HEK293 (cell line): ENCODE measurements around the gene TCF12.

Experiments used
- CTCF ChIA-PET: fragments of 350-600 bp; formaldehyde crosslinking; extraction: SDS; loops from one replicate; lab custom pipeline; 2021; ENCODE audit warnings: antibody characterized with exemption; lab: Yijun Ruan, JAX
- POLR2A ChIA-PET: fragments of 300-600 bp; formaldehyde crosslinking; extraction: SDS; loops from one replicate; lab custom pipeline; 2020; ENCODE audit warnings: antibody characterized with exemption, inconsistent platforms; lab: Yijun Ruan, JAX
- H3K27ac ChIP-seq: fragments of 200-500 bp; sonication (Bioruptor generic); 2 replicates; pipeline ENCODE4 v1.5.1; 2014; ENCODE audit warnings: low read depth, low read length, control low read depth, inconsistent platforms; ENCODE audit errors: extremely low read depth
- H3K36me3 ChIP-seq, 2 experiments: fragments of 200-500 bp in 1 of 2; sonication (Bioruptor generic) in 1 of 2; 1 replicate in 1 of 2; 2 replicates in 1 of 2; pipeline ENCODE4 v1.5.1; 2014 to 2017; ENCODE audit warnings: inconsistent platforms in 2 of 2, low read length in 2 of 2; ENCODE audit not compliant: control insufficient read depth in 2 of 2, insufficient read depth in 1 of 2
- H3K4me1 ChIP-seq: fragments of 200-500 bp; sonication (Bioruptor generic); 2 replicates; pipeline ENCODE4 v1.5.1; 2014; ENCODE audit warnings: mild to moderate bottlenecking, low read length, inconsistent platforms; ENCODE audit not compliant: control insufficient read depth, insufficient read depth
- H3K4me3 ChIP-seq: 2 replicates; pipeline ENCODE4 v1.5.1; 2011; ENCODE audit warnings: low read depth, mild to moderate bottlenecking, control low read depth, low read length, moderate library complexity
- H3K9me3 ChIP-seq: fragments of 200-500 bp; sonication (Bioruptor generic); 2 replicates; pipeline ENCODE4 v1.5.1; 2014; ENCODE audit warnings: low read depth, low read length, inconsistent platforms; ENCODE audit not compliant: control insufficient read depth, insufficient read depth
- GLI4 ChIP-seq: fragments of 450-650 bp; formaldehyde crosslinking; IDR thresholded peaks from 2 replicates; pipeline ENCODE4 v1.5.1; 2016; ENCODE audit warnings: missing biosample characterization, missing genetic modification characterization
- HOXC10 ChIP-seq: sonication (generic); formaldehyde crosslinking; IDR thresholded peaks from 2 replicates; pipeline ENCODE4 v1.8.1; 2023; ENCODE audit warnings: mild to moderate bottlenecking, missing genetic modification reagents
- KLF9 ChIP-seq: fragments of 450-650 bp; formaldehyde crosslinking; IDR thresholded peaks from 2 replicates; pipeline ENCODE4 v1.5.1; 2016; ENCODE audit warnings: missing biosample characterization, missing genetic modification characterization, low read depth
- MZF1 ChIP-seq: fragments of 450-650 bp; formaldehyde crosslinking; IDR thresholded peaks from 2 replicates; pipeline ENCODE4 v1.5.1; 2017; ENCODE audit warnings: missing biosample characterization, missing genetic modification characterization, borderline replicate concordance
- OVOL3 ChIP-seq: fragments of 450-650 bp; formaldehyde crosslinking; IDR thresholded peaks from 2 replicates; pipeline ENCODE4 v1.5.1; 2016; ENCODE audit warnings: missing biosample characterization, missing genetic modification characterization
- PRDM1 ChIP-seq: fragments of 450-650 bp; formaldehyde crosslinking; IDR thresholded peaks from 2 replicates; pipeline ENCODE4; 2016; ENCODE audit warnings: missing biosample characterization, missing genetic modification characterization
- SALL2 ChIP-seq: fragments of 450-650 bp; formaldehyde crosslinking; IDR thresholded peaks from 2 replicates; pipeline ENCODE4 v1.5.0; 2017; ENCODE audit warnings: missing biosample characterization, mild to moderate bottlenecking, missing genetic modification characterization, borderline replicate concordance
- SETDB1 ChIP-seq: IDR thresholded peaks from one replicate; pipeline ENCODE4 v1.6.1; 2017; ENCODE audit warnings: mild to moderate bottlenecking, low read length, moderate library complexity, mixed read lengths; ENCODE audit not compliant: insufficient read length
- YY1 ChIP-seq: fragments of 450-650 bp; formaldehyde crosslinking; IDR thresholded peaks from 2 replicates; pipeline ENCODE4 v1.5.1; 2018; ENCODE audit warnings: missing biosample characterization, missing genetic modification characterization
- ZBTB21 ChIP-seq: fragments of 450-650 bp; formaldehyde crosslinking; IDR thresholded peaks from 2 replicates; pipeline ENCODE4 v1.5.1; 2017; ENCODE audit warnings: missing biosample characterization, missing genetic modification characterization
- ZBTB48 ChIP-seq: fragments of 450-650 bp; formaldehyde crosslinking; IDR thresholded peaks from 2 replicates; pipeline ENCODE4 v1.5.1; 2016; ENCODE audit warnings: missing biosample characterization, missing genetic modification characterization
- ZBTB7A ChIP-seq: fragments of 450-650 bp; formaldehyde crosslinking; IDR thresholded peaks from 2 replicates; pipeline ENCODE4 v1.5.1; 2016; ENCODE audit warnings: low read depth, missing biosample characterization, missing genetic modification characterization
- ZNF132 ChIP-seq: fragments of 450-650 bp; formaldehyde crosslinking; IDR thresholded peaks from 2 replicates; pipeline ENCODE4 v1.5.1; 2017; ENCODE audit warnings: missing biosample characterization, missing genetic modification characterization, borderline replicate concordance
- ZNF146 ChIP-seq: fragments of 450-650 bp; formaldehyde crosslinking; IDR thresholded peaks from 2 replicates; pipeline ENCODE4 v1.5.1; 2016; ENCODE audit warnings: missing biosample characterization, missing genetic modification characterization
- ZNF324 ChIP-seq: fragments of 450-650 bp; formaldehyde crosslinking; IDR thresholded peaks from 2 replicates; pipeline ENCODE4 v1.5.1; 2016; ENCODE audit warnings: missing biosample characterization, missing genetic modification characterization
- ZNF335 ChIP-seq: fragments of 450-650 bp; formaldehyde crosslinking; conservative IDR thresholded peaks from 2 replicates; pipeline ENCODE4 v1.5.1; 2016; ENCODE audit warnings: missing biosample characterization, missing genetic modification characterization
- ZNF366 ChIP-seq: fragments of 450-650 bp; formaldehyde crosslinking; conservative IDR thresholded peaks from 2 replicates; pipeline ENCODE4 v1.5.1; 2016; ENCODE audit warnings: missing biosample characterization, missing genetic modification characterization
- ZNF585B ChIP-seq: fragments of 450-650 bp; formaldehyde crosslinking; IDR thresholded peaks from 2 replicates; pipeline ENCODE4 v1.5.1; 2016; ENCODE audit warnings: missing biosample characterization, missing genetic modification characterization
- ZNF654 ChIP-seq: fragments of 450-650 bp; formaldehyde crosslinking; IDR thresholded peaks from 2 replicates; pipeline ENCODE4 v1.5.1; 2016; ENCODE audit warnings: low read depth, missing biosample characterization, missing genetic modification characterization
- ZNF660 ChIP-seq: fragments of 450-650 bp; IDR thresholded peaks from 2 replicates; pipeline ENCODE4 v1.5.1; 2018; ENCODE audit warnings: missing biosample characterization, mild to moderate bottlenecking, missing genetic modification characterization
- ZNF677 ChIP-seq: fragments of 450-650 bp; IDR thresholded peaks from 2 replicates; pipeline ENCODE4 v1.5.0; 2018; ENCODE audit warnings: missing biosample characterization, mild to moderate bottlenecking, missing genetic modification characterization, moderate library complexity
- ZNF791 ChIP-seq: fragments of 450-650 bp; formaldehyde crosslinking; IDR thresholded peaks from 2 replicates; pipeline ENCODE4 v1.5.1; 2016; ENCODE audit warnings: missing biosample characterization, missing genetic modification characterization
- ZNF843 ChIP-seq: fragments of 450-650 bp; formaldehyde crosslinking; IDR thresholded peaks from 2 replicates; pipeline ENCODE4 v1.5.1; 2016; ENCODE audit warnings: missing biosample characterization, missing genetic modification characterization
- TF ChIP-seq, protein P1 (sequence below): fragments of 450-650 bp; formaldehyde crosslinking; IDR thresholded peaks from 2 replicates; pipeline ENCODE4 v1.5.0; 2017; ENCODE audit warnings: missing biosample characterization, missing genetic modification characterization, borderline replicate concordance
- TF ChIP-seq, protein P2 (sequence below): fragments of 450-650 bp; IDR thresholded peaks from 2 replicates; pipeline ENCODE4 v1.5.1; 2018; ENCODE audit warnings: missing biosample characterization, mild to moderate bottlenecking, missing genetic modification characterization
- TF ChIP-seq, protein P3 (sequence below): fragments of 450-650 bp; formaldehyde crosslinking; IDR thresholded peaks from 2 replicates; pipeline ENCODE4 v1.5.1; 2016; ENCODE audit warnings: missing biosample characterization, missing genetic modification characterization
- TF ChIP-seq, protein P4 (sequence below): fragments of 450-650 bp; formaldehyde crosslinking; IDR thresholded peaks from 2 replicates; pipeline ENCODE4 v1.5.1; 2016; ENCODE audit warnings: missing biosample characterization, missing genetic modification characterization, low read depth
- TF ChIP-seq, protein P5 (sequence below): fragments of 450-650 bp; formaldehyde crosslinking; IDR thresholded peaks from 2 replicates; pipeline ENCODE4 v1.5.1; 2016; ENCODE audit warnings: missing biosample characterization, missing genetic modification characterization
- TF ChIP-seq, protein P6 (sequence below): fragments of 450-650 bp; formaldehyde crosslinking; IDR thresholded peaks from 2 replicates; pipeline ENCODE4 v1.5.1; 2016; ENCODE audit warnings: missing biosample characterization, missing genetic modification characterization

Gene TCF12

DNA sequence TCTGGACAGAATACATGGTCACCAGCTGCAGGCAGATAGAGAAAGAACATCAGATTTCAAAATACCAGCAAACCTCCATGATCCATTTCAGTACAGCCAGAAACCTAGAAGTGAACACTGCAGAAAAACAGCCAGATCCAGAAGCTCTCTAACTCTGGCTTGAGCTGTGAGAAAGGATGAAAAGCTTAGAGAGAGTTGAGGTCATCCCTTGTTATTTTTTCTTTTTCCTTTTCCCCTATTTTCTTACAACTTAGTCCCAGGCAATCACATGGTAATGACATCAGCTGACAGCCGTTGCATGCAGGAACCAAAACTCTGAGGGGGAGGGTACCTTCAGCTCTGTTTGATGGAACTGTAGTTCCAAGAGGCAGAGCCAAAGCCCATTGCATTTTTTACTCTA lies 113.2 kb downstream of the TCF12 start (continued):
- TF ChIP-seq, protein P1, sequence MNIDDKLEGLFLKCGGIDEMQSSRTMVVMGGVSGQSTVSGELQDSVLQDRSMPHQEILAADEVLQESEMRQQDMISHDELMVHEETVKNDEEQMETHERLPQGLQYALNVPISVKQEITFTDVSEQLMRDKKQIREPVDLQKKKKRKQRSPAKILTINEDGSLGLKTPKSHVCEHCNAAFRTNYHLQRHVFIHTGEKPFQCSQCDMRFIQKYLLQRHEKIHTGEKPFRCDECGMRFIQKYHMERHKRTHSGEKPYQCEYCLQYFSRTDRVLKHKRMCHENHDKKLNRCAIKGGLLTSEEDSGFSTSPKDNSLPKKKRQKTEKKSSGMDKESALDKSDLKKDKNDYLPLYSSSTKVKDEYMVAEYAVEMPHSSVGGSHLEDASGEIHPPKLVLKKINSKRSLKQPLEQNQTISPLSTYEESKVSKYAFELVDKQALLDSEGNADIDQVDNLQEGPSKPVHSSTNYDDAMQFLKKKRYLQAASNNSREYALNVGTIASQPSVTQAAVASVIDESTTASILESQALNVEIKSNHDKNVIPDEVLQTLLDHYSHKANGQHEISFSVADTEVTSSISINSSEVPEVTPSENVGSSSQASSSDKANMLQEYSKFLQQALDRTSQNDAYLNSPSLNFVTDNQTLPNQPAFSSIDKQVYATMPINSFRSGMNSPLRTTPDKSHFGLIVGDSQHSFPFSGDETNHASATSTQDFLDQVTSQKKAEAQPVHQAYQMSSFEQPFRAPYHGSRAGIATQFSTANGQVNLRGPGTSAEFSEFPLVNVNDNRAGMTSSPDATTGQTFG (tag by site-specific recombination), result no peak
- TF ChIP-seq ZNF677, result no peak
- 0 out of 2 replicates have a peak, but pooled peaks have one; percentile 22 for TF ChIP-seq PRDM1 (tag by site-specific recombination)
- no peak for TF ChIP-seq ZNF132 (tag by site-specific recombination)
- TF ChIP-seq ZNF654, result no peak
- TF ChIP-seq ZBTB7A (tag by site-specific recombination), result no peak
- TF ChIP-seq, protein P2, sequence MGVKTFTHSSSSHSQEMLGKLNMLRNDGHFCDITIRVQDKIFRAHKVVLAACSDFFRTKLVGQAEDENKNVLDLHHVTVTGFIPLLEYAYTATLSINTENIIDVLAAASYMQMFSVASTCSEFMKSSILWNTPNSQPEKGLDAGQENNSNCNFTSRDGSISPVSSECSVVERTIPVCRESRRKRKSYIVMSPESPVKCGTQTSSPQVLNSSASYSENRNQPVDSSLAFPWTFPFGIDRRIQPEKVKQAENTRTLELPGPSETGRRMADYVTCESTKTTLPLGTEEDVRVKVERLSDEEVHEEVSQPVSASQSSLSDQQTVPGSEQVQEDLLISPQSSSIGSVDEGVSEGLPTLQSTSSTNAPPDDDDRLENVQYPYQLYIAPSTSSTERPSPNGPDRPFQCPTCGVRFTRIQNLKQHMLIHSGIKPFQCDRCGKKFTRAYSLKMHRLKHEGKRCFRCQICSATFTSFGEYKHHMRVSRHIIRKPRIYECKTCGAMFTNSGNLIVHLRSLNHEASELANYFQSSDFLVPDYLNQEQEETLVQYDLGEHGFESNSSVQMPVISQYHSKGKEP (tag by site-specific recombination), result peak; percentile 69; the same call in 1 of the 2 replicates
- TF ChIP-seq ZBTB21 (tag by site-specific recombination), result no peak
- TF ChIP-seq ZNF335 (tag by site-specific recombination), result no peak
- TF ChIP-seq, protein P3, sequence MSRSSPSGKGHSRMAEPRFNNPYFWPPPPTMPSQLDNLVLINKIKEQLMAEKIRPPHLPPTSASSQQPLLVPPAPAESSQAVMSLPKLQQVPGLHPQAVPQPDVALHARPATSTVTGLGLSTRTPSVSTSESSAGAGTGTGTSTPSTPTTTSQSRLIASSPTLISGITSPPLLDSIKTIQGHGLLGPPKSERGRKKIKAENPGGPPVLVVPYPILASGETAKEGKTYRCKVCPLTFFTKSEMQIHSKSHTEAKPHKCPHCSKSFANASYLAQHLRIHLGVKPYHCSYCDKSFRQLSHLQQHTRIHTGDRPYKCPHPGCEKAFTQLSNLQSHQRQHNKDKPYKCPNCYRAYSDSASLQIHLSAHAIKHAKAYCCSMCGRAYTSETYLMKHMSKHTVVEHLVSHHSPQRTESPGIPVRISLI (tag by site-specific recombination), result peak; percentile 64; the same call in 1 of the 2 replicates
- TF ChIP-seq ZNF146 (tag by site-specific recombination), result no peak
- TF ChIP-seq ZNF585B (tag by site-specific recombination), result no peak
- no peak for TF ChIP-seq ZNF791 (tag by site-specific recombination)
- no peak for TF ChIP-seq OVOL3 (tag by site-specific recombination)
- no peak for TF ChIP-seq ZNF660
- peak; percentile 44; the same call in 1 of the 2 replicates for TF ChIP-seq ZNF366 (tag by site-specific recombination)
- no peak for TF ChIP-seq KLF9
- TF ChIP-seq ZNF843, result no peak
- TF ChIP-seq, protein P4, sequence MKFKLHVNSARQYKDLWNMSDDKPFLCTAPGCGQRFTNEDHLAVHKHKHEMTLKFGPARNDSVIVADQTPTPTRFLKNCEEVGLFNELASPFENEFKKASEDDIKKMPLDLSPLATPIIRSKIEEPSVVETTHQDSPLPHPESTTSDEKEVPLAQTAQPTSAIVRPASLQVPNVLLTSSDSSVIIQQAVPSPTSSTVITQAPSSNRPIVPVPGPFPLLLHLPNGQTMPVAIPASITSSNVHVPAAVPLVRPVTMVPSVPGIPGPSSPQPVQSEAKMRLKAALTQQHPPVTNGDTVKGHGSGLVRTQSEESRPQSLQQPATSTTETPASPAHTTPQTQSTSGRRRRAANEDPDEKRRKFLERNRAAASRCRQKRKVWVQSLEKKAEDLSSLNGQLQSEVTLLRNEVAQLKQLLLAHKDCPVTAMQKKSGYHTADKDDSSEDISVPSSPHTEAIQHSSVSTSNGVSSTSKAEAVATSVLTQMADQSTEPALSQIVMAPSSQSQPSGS (tag by site-specific recombination), result peak; percentile 49; the same call in 1 of the 2 replicates
- TF ChIP-seq, protein P5, sequence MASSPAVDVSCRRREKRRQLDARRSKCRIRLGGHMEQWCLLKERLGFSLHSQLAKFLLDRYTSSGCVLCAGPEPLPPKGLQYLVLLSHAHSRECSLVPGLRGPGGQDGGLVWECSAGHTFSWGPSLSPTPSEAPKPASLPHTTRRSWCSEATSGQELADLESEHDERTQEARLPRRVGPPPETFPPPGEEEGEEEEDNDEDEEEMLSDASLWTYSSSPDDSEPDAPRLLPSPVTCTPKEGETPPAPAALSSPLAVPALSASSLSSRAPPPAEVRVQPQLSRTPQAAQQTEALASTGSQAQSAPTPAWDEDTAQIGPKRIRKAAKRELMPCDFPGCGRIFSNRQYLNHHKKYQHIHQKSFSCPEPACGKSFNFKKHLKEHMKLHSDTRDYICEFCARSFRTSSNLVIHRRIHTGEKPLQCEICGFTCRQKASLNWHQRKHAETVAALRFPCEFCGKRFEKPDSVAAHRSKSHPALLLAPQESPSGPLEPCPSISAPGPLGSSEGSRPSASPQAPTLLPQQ (tag by site-specific recombination), result no peak
- no peak for TF ChIP-seq ZNF324 (tag by site-specific recombination)

DNA sequence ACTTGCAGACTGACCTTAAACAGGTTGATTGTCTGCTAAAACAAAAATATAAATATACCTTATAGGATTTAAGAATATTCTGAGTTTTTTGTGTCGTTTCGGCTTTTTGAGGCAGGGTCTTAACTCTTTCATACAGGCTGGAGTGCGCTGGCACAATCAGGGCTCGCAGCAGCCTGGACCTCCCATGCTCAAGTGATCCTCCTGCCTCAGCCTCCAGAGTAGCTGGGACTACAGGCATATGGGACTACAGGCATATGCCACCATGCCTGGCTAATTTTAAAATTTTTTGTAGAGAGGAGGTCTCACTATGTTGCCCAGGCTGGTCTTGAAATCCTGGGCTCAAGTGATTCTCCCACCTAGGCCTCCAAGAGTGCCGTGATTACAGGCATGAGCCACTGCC lies 113.9 kb downstream of the TCF12 start:
- Histone ChIP-seq H3K27ac (no peak overlapping the region), H3K36me3 (no peaks in the 10 kb centered on the region), H3K4me1 (peaks cover 23% of the 10 kb centered on the region), H3K9me3 (no peaks in the 10 kb centered on the region), H3K4me3 (no peak overlapping the region)
- POLR2A ChIA-PET, result no interaction called here
- CTCF ChIA-PET, result no interaction called here
- TF ChIP-seq YY1 (tag by site-specific recombination), result no peak
- TF ChIP-seq GLI4 (tag by site-specific recombination), result no peak
- no peak for TF ChIP-seq SALL2 (tag by site-specific recombination)
- TF ChIP-seq MZF1, result no peak
- TF ChIP-seq HOXC10 (CRISPR knock-in tag), result no peak
- TF ChIP-seq SETDB1, result no peak
- TF ChIP-seq ZBTB48 (tag by site-specific recombination), result no peak
- TF ChIP-seq, protein P6, sequence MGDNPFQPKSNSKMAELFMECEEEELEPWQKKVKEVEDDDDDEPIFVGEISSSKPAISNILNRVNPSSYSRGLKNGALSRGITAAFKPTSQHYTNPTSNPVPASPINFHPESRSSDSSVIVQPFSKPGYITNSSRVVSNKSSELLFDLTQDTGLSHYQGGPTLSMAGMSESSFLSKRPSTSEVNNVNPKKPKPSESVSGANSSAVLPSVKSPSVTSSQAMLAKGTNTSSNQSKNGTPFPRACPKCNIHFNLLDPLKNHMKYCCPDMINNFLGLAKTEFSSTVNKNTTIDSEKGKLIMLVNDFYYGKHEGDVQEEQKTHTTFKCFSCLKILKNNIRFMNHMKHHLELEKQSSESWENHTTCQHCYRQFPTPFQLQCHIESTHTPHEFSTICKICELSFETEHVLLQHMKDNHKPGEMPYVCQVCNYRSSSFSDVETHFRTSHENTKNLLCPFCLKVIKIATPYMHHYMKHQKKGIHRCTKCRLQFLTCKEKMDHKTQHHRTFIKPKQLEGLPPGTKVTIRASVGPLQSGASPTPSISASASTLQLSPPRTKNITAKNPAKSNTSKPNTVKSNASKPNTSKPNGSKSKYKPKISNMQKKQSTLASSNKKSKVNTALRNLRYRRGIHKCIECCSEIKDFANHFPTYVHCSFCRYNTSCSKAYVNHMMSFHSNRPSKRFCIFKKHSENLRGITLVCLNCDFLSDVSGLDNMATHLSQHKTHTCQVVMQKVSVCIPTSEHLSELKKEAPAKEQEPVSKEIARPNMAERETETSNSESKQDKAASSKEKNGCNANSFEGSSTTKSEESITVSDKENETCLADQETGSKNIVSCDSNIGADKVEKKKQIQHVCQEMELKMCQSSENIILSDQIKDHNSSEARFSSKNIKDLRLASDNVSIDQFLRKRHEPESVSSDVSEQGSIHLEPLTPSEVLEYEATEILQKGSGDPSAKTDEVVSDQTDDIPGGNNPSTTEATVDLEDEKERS (tag by site-specific recombination), result no peak
